HepG2 (cell line): ENCODE data around the gene BTAF1. TPM values are rescaled to one million over a fixed set of nuclear protein-coding genes. Genes with fewer than 3 reads are reported as not detected.
A peak's percentile ranks its signal among the peaks of the same experiment; 100 is the strongest.

Source experiments
- AHDC1 ChIP-seq: sonication (generic); formaldehyde crosslinking; IDR thresholded peaks from 2 replicates; pipeline ENCODE4 v1.5.1; 2020; ENCODE audit warnings: mild to moderate bottlenecking, missing genetic modification reagents, borderline replicate concordance
- ARID4A ChIP-seq: sonication (generic); formaldehyde crosslinking; IDR thresholded peaks from 2 replicates; pipeline ENCODE4 v1.5.0; 2020; ENCODE audit warnings: mild to moderate bottlenecking, missing genetic modification reagents, borderline replicate concordance
- FOXA1 ChIP-seq, 2 experiments: fragments of 450-650 bp in 1 of 2; sonication (generic) in 1 of 2; formaldehyde crosslinking in 1 of 2; IDR thresholded peaks; 2 replicates each; pipeline versions ENCODE4 v1.4.0 to v1.6.1; 2016 to 2020; ENCODE audit warnings: missing genetic modification reagents in 1 of 2
- GMEB1 ChIP-seq: sonication (generic); formaldehyde crosslinking; IDR thresholded peaks from 2 replicates; pipeline ENCODE4 v1.5.1; 2020; ENCODE audit warnings: missing genetic modification reagents, mild to moderate bottlenecking, borderline replicate concordance
- HDAC2 ChIP-seq: sonication (generic); formaldehyde crosslinking; IDR thresholded peaks from 2 replicates; pipeline ENCODE4 v1.4.0; 2020; ENCODE audit warnings: missing genetic modification reagents
- MXD3 ChIP-seq: IDR thresholded peaks from 2 replicates; pipeline ENCODE4 v1.6.1; 2016; ENCODE audit warnings: mild to moderate bottlenecking, missing biosample characterization, missing genetic modification reagents
- RFX1 ChIP-seq: fragments of 450-650 bp; IDR thresholded peaks from 2 replicates; pipeline ENCODE4 v1.6.1; 2017
- SOX5 ChIP-seq: IDR thresholded peaks from 2 replicates; pipeline ENCODE4 v1.6.1; 2016; ENCODE audit warnings: borderline replicate concordance
- ZFP36 ChIP-seq: fragments of 150-350 bp; IDR thresholded peaks from 2 replicates; pipeline ENCODE4 v1.6.1; 2018; ENCODE audit warnings: borderline replicate concordance, low read length, low read depth; ENCODE audit not compliant: partially characterized antibody
- ZFP62 ChIP-seq: sonication (generic); formaldehyde crosslinking; IDR thresholded peaks from 2 replicates; pipeline ENCODE4 v1.4.0; 2020; ENCODE audit warnings: missing genetic modification reagents
- ZNF101 ChIP-seq: sonication (generic); formaldehyde crosslinking; IDR thresholded peaks from 2 replicates; pipeline ENCODE4 v1.4.0; 2020; ENCODE audit warnings: mild to moderate bottlenecking, low read depth, missing genetic modification reagents, borderline replicate concordance
- ZNF3 ChIP-seq: IDR thresholded peaks from 2 replicates; pipeline ENCODE4 v1.7.0; 2017; ENCODE audit warnings: inconsistent platforms
- ZNF503 ChIP-seq: sonication (generic); formaldehyde crosslinking; IDR thresholded peaks from 2 replicates; pipeline ENCODE4 v1.4.0; 2020; ENCODE audit warnings: missing genetic modification reagents
- ZSCAN30 ChIP-seq: sonication (generic); formaldehyde crosslinking; IDR thresholded peaks from 2 replicates; pipeline ENCODE4 v1.5.0; 2020; ENCODE audit warnings: mild to moderate bottlenecking, missing genetic modification reagents
- polyA plus RNA-seq, 8 experiments: library from polyadenylated mRNA; depleted of rRNA in 3 of 8; stranded (reverse) in 7 of 8; unstranded in 1 of 8; fragments of >200 nt; fragmentation: Illumina TruSeq in 4 of 8; extraction: Trizol in 4 of 8; gene quantifications; 2 replicates each; pipeline versions ENCODE4 v1.2.1 to v1.2.3, GENCODE V29; 2011 to 2016; ENCODE audit warnings: low read depth in 4 of 8, missing spikeins in 1 of 8, mixed read lengths in 1 of 8; ENCODE audit not compliant: insufficient read depth in 1 of 8
- total RNA-seq, 5 experiments: library from RNA; depleted of rRNA; stranded (reverse); fragments of >200 nt; fragmentation: Illumina TruSeq; extraction: Trizol; gene quantifications; 2 replicates each; pipeline ENCODE4 v1.2.3, GENCODE V29; 2016; ENCODE audit warnings: low read depth in 1 of 5

The BTAF1 gene
- total and polyA plus RNA-seq, 2 of the 13 experiments (the other 11 are each of a cell fraction or from before 2014, with no cell fraction given), result 38.6 to 54.1 TPM

- no peak for TF ChIP-seq AHDC1
- TF ChIP-seq ZFP36, result no peak
- TF ChIP-seq ZNF101 (CRISPR knock-in tag), result no peak
- TF ChIP-seq HDAC2, result peak; percentile 59
- no peak for TF ChIP-seq RFX1
- peak; percentile 95 for TF ChIP-seq ARID4A (CRISPR knock-in tag)
- peak; percentile 100 for TF ChIP-seq GMEB1 (CRISPR knock-in tag)
- no peak for TF ChIP-seq ZFP62 (CRISPR knock-in tag)
- no peak for TF ChIP-seq ZSCAN30
- TF ChIP-seq SOX5 (CRISPR knock-in tag), result peak; percentile 62
- TF ChIP-seq ZNF503 (CRISPR knock-in tag), result no peak
- no peak for TF ChIP-seq ZNF3
- TF ChIP-seq FOXA1 (IDR thresholded peaks at IDR 0.05), result no peak
- TF ChIP-seq FOXA1 (CRISPR knock-in tag; IDR thresholded peaks at IDR 0.05), result 0 out of 2 replicates have a peak, but pooled peaks have one; percentile 8
- peak; percentile 53 for TF ChIP-seq MXD3 (CRISPR knock-in tag)
These were observed at the start of gene BTAF1 (continued) for GRCh38 chr10:91923371-91924211.
